ENCODE data around the gene ME3.

DNA sequence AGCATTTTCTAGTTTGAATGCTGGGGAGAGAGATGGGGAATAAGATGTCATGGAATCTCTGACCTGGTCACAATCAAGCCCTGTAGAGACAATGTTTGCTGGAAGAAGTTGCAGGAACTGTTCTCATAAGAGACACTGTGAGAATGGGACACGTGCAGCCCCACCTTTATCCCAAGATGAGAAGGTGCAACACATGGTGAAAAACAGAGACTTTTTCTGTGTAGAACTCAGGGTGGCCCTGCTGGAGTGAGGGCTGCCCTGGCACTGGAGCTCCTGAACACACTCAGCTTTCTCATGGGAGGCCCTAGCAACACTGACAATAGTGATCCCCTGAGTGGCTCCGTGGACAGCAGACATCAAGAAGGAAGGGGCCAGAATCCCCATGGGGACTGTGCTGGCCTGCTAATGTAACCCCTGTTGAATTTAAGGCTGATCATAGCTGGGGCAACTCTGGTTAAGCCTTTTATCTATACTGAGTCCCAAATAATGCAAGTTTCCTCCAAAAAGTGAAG, 106.6 kb downstream of the ME3 start:
- TF ChIP-seq, protein P1, sequence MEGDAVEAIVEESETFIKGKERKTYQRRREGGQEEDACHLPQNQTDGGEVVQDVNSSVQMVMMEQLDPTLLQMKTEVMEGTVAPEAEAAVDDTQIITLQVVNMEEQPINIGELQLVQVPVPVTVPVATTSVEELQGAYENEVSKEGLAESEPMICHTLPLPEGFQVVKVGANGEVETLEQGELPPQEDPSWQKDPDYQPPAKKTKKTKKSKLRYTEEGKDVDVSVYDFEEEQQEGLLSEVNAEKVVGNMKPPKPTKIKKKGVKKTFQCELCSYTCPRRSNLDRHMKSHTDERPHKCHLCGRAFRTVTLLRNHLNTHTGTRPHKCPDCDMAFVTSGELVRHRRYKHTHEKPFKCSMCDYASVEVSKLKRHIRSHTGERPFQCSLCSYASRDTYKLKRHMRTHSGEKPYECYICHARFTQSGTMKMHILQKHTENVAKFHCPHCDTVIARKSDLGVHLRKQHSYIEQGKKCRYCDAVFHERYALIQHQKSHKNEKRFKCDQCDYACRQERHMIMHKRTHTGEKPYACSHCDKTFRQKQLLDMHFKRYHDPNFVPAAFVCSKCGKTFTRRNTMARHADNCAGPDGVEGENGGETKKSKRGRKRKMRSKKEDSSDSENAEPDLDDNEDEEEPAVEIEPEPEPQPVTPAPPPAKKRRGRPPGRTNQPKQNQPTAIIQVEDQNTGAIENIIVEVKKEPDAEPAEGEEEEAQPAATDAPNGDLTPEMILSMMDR (IDR thresholded peaks at IDR 0.05): no peak
- TF ChIP-seq ESRRA (IDR thresholded peaks at IDR 0.05; ENCODE audit: borderline replicate concordance, low read length) (no peak), ZFP36 (IDR thresholded peaks at IDR 0.05; ENCODE audit: borderline replicate concordance, partially characterized antibody) (no peak), CEBPB (IDR thresholded peaks at IDR 0.05) (no peak), ZC3H11A (IDR thresholded peaks at IDR 0.05) (no peak), RAD21 (conservative IDR thresholded peaks at IDR 0.05 in 1 of 2, IDR thresholded peaks at IDR 0.05 in 1 of 2) (no peak), RCOR1 (IDR thresholded peaks at IDR 0.05; ENCODE audit: low read depth, low read length) (no peak), SREBF2 (IDR thresholded peaks at IDR 0.05) (no peak), POLR2A (IDR thresholded peaks at IDR 0.05; ENCODE audit: low read length) (no peak), RFX5 (IDR thresholded peaks at IDR 0.05) (no peak), HDAC2 (IDR thresholded peaks at IDR 0.05) (no peak)
- TF ChIP-seq, protein P2, sequence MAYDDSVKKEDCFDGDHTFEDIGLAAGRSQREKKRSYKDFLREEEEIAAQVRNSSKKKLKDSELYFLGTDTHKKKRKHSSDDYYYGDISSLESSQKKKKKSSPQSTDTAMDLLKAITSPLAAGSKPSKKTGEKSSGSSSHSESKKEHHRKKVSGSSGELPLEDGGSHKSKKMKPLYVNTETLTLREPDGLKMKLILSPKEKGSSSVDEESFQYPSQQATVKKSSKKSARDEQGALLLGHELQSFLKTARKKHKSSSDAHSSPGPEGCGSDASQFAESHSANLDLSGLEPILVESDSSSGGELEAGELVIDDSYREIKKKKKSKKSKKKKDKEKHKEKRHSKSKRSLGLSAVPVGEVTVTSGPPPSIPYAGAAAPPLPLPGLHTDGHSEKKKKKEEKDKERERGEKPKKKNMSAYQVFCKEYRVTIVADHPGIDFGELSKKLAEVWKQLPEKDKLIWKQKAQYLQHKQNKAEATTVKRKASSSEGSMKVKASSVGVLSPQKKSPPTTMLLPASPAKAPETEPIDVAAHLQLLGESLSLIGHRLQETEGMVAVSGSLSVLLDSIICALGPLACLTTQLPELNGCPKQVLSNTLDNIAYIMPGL (CRISPR knock-in tag; IDR thresholded peaks at IDR 0.05; ENCODE audit: borderline replicate concordance): no peak
- TF ChIP-seq, protein P3, sequence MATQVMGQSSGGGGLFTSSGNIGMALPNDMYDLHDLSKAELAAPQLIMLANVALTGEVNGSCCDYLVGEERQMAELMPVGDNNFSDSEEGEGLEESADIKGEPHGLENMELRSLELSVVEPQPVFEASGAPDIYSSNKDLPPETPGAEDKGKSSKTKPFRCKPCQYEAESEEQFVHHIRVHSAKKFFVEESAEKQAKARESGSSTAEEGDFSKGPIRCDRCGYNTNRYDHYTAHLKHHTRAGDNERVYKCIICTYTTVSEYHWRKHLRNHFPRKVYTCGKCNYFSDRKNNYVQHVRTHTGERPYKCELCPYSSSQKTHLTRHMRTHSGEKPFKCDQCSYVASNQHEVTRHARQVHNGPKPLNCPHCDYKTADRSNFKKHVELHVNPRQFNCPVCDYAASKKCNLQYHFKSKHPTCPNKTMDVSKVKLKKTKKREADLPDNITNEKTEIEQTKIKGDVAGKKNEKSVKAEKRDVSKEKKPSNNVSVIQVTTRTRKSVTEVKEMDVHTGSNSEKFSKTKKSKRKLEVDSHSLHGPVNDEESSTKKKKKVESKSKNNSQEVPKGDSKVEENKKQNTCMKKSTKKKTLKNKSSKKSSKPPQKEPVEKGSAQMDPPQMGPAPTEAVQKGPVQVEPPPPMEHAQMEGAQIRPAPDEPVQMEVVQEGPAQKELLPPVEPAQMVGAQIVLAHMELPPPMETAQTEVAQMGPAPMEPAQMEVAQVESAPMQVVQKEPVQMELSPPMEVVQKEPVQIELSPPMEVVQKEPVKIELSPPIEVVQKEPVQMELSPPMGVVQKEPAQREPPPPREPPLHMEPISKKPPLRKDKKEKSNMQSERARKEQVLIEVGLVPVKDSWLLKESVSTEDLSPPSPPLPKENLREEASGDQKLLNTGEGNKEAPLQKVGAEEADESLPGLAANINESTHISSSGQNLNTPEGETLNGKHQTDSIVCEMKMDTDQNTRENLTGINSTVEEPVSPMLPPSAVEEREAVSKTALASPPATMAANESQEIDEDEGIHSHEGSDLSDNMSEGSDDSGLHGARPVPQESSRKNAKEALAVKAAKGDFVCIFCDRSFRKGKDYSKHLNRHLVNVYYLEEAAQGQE (IDR thresholded peaks at IDR 0.05): no peak

Measured in A549 (cell line).